Transverse colon (tissue), 4 donors: ENCODE data around the gene TTC29. TPM values are rescaled to one million over a fixed set of nuclear protein-coding genes. Genes with fewer than 3 reads are reported as not detected.

ENCODE experiments used
- DNase-seq: peaks from one replicate; pipeline ENCODE4 v3.0.0-alpha.2; 2019
- H3K27ac ChIP-seq, 4 donors: fragments of 200-600 bp; sonication (generic); 2 replicates each; pipeline ENCODE4 v1.5.1; 2016 to 2018; ENCODE audit warnings: inconsistent platforms in 4 of 4
- H3K27me3 ChIP-seq: fragments of 200-600 bp; sonication (generic); 2 replicates; pipeline ENCODE4 v1.5.1; 2017; ENCODE audit warnings: inconsistent platforms
- H3K36me3 ChIP-seq, 4 donors: fragments of 200-600 bp; sonication (generic); 2 replicates each; pipeline ENCODE4 v1.5.1; 2017 to 2019; ENCODE audit warnings: inconsistent platforms in 4 of 4
- H3K4me1 ChIP-seq, 4 donors: fragments of 200-600 bp; sonication (generic); 2 replicates each; pipeline ENCODE4 v1.5.1; 2017 to 2020; ENCODE audit warnings: inconsistent platforms in 4 of 4
- H3K4me3 ChIP-seq, 4 donors: fragments of 200-600 bp; sonication (generic); 1 replicate in 1 of 4; 2 replicates in 3 of 4; pipeline versions ENCODE4 v1.5.1 to v1.6.1; 2017 to 2019; ENCODE audit warnings: inconsistent platforms in 4 of 4
- H3K9me3 ChIP-seq, 2 donors: fragments of 200-600 bp; sonication (generic); 2 replicates each; pipeline ENCODE4 v1.5.1; 2017 to 2019; ENCODE audit warnings: inconsistent platforms in 2 of 2
- CTCF ChIP-seq, 5 experiments: fragments of 200-600 bp in 3 of 5; fragments of 450-650 bp in 2 of 5; sonication (generic) in 3 of 5; IDR thresholded peaks; 1 replicate in 2 of 5; 2 replicates in 3 of 5; pipeline ENCODE4 v1.5.1; 2016 to 2017; ENCODE audit warnings: antibody characterized with exemption in 5 of 5, inconsistent platforms in 3 of 5, mild to moderate bottlenecking in 2 of 5, moderate library complexity in 1 of 5
- EP300 ChIP-seq: sonication (generic); formaldehyde crosslinking; IDR thresholded peaks from one replicate; pipeline ENCODE4 v1.6.1; 2017; ENCODE audit warnings: antibody characterized with exemption, low read depth
- POLR2A ChIP-seq: fragments of 450-650 bp; IDR thresholded peaks from one replicate; pipeline ENCODE4 v1.6.1; 2016; ENCODE audit warnings: antibody characterized with exemption, mild to moderate bottlenecking, moderate library complexity
- POLR2AphosphoS5 ChIP-seq, 3 donors: sonication (generic); formaldehyde crosslinking; IDR thresholded peaks; one replicate each; pipeline ENCODE4 v1.6.1; 2016; ENCODE audit warnings: antibody characterized with exemption in 3 of 3
- WGBS, 2 donors: methylation state at CpG; one replicate each; pipeline ENCODE4 v1.1.5; 2018; ENCODE audit warnings: low coverage in 1 of 2; 5-methylcytosine and 5-hydroxymethylcytosine counted together
- in situ Hi-C, 4 donors: fragments of 200-750 bp; cut with MboI; loops; one replicate each; pipeline versions ENCODE4 v1.15.0 to v1.15.1; 2017; ENCODE audit warnings: low sequenced_read_pairs in 3 of 4, low pct_ligation_motif_present in 1 of 4, low pct_unique_long_range_greater_than_20kb in 1 of 4
- intact Hi-C: fragments of 100-400 bp; cut with DNase I; formaldehyde crosslinking; loops from one replicate; pipeline ENCODE4 v1.15.1; 2023; ENCODE audit warnings: low total_unique reads
- total RNA-seq, 4 donors: library from RNA; depleted of rRNA; stranded (reverse); fragments of >200 nt; gene quantifications; one replicate each; pipeline ENCODE4 v1.1.0, GENCODE V29; 2016

TTC29 gene
- total RNA-seq, 4 donors from 2014 or later = not detected

DNA sequence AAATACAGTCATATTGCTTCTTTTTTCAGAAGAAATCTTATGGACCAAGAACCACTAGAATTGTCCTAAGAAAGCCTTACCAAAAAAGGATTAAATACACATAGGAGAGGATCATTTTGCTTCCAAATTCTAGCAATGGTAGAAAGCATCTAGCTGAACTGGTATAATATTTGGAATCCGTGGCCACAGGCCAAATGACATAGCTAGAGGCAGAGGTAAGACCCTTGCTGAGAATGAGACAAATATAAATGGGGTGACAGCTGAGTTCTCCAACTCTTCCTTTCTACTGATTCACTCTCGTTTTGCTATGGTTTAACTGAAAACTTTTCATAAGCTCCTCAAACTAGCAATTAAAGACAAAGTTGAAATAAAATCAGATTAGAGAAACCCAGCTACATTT, 150.0 kb downstream of the TTC29 start:
- no peak for DNase-seq
- H3K4me1 ChIP-seq = no peaks in the 10 kb centered on the region
- no peaks in the 10 kb centered on the region for H3K9me3 ChIP-seq
- no peaks in the 10 kb centered on the region for H3K36me3 ChIP-seq
- H3K27ac ChIP-seq = no peak overlapping the region
- no peak overlapping the region for H3K4me3 ChIP-seq
- no peaks in the 10 kb centered on the region for H3K27me3 ChIP-seq
- in situ Hi-C loops (no loop called here), intact Hi-C loops (no loop called here)
- 36 to 37% methylated on average over 2 of the region's 2 CpGs for WGBS, 2 donors
- no peak for TF ChIP-seq POLR2A
- no peak for TF ChIP-seq POLR2AphosphoS5 (IDR thresholded peaks at IDR 0.05)
- TF ChIP-seq EP300 = no peak
- no peak for TF ChIP-seq CTCF (IDR thresholded peaks at IDR 0.05)

DNA sequence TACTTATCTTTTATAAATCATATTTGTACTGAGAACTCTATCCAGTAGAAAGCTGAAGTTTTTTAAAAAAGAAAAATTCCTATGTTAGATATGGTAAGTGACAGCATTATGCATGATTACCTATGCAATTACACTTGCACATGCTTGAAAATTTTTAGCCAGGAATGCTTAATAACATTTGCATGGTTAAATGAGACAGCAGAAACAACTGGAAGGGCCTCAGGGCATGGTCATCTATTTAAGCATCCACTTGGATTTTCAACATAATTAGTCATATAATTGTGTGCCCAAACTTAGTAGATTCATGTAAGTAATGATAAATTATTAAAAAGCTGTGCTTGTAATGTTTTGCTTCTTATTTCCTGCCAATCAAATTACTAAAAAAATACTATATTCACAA, 151.9 kb downstream of the TTC29 start:
- Histone ChIP-seq H3K27me3 (no peaks in the 10 kb centered on the region), H3K27ac (no peak overlapping the region), H3K4me3 (no peak overlapping the region), H3K9me3 (no peaks in the 10 kb centered on the region), H3K4me1 (no peaks in the 10 kb centered on the region), H3K36me3 (no peaks in the 10 kb centered on the region)
- no peak for TF ChIP-seq CTCF (IDR thresholded peaks at IDR 0.05)
- TF ChIP-seq POLR2AphosphoS5 (IDR thresholded peaks at IDR 0.05) = no peak
- TF ChIP-seq POLR2A = no peak
- TF ChIP-seq EP300 = no peak
- intact Hi-C loops (no loop called here), in situ Hi-C loops (no loop called here)
- DNase-seq = no peak

DNA sequence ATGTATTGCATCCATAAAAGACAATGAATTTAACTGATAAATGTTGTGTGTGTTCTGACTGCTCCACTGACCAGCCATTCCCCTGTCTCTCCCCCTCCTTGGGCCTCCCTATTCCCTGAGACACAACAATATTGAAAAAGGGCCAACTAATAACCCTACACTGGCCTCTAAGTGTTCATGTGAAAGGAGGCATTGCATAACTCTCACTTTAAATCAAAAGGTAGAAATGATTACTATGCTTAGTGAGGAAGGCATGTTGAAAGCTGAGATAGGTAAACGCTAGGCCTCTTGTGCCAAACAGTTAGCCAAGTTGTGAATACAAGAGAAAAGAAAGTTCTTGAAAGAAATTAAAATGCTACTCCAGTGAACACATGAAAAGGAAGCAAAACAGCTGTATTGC, 154.2 kb downstream of the TTC29 start:
- no peak for TF ChIP-seq POLR2AphosphoS5 (IDR thresholded peaks at IDR 0.05)
- no peak for TF ChIP-seq POLR2A
- no peak for TF ChIP-seq CTCF (IDR thresholded peaks at IDR 0.05)
- TF ChIP-seq EP300 = no peak
- 70 to 82% methylated on average over 1 of the region's 1 CpG for WGBS, 2 donors
- H3K27ac ChIP-seq = no peak overlapping the region
- H3K4me3 ChIP-seq = no peak overlapping the region
- no peaks in the 10 kb centered on the region for H3K27me3 ChIP-seq
- in situ Hi-C loops = no loop called here
- no peaks in the 10 kb centered on the region for H3K36me3 ChIP-seq
- intact Hi-C loops = no loop called here
- no peaks in the 10 kb centered on the region for H3K9me3 ChIP-seq
- H3K4me1 ChIP-seq = no peaks in the 10 kb centered on the region
- DNase-seq = no peak

DNA sequence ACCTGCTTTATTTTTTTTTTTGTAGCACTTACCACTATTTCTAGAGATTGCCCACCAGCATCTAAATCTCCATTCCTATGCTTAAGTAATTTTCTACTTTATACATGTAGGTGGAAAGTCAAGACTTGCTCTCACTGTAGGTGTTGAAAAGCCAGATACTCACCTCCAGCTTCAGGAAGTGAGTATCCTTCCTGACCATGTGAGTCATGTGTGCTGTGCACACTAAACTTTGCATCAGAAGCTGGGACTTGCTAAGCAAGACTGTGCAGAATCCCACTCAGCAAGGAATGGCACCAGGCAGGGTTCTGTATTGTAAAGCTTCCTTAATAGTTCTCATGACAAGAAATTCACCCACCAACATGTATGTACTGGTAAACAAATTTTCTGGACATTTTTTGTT, 155.1 kb downstream of the TTC29 start:
- DNase-seq = no peak
- intact Hi-C loops = no loop called here
- no peaks in the 10 kb centered on the region for H3K27me3 ChIP-seq
- H3K4me3 ChIP-seq = no peak overlapping the region
- H3K27ac ChIP-seq = no peak overlapping the region
- H3K4me1 ChIP-seq = no peaks in the 10 kb centered on the region
- in situ Hi-C loops = no loop called here
- H3K9me3 ChIP-seq = no peaks in the 10 kb centered on the region
- H3K36me3 ChIP-seq = no peaks in the 10 kb centered on the region
- no peak for TF ChIP-seq CTCF (IDR thresholded peaks at IDR 0.05)
- no peak for TF ChIP-seq POLR2A
- TF ChIP-seq EP300 = no peak
- no peak for TF ChIP-seq POLR2AphosphoS5 (IDR thresholded peaks at IDR 0.05)
